ENCODE data around the gene PIK3CB. TPM values are rescaled to one million over a fixed set of nuclear protein-coding genes. Genes with fewer than 3 reads are reported as not detected.

The PIK3CB gene
- polyA plus RNA-seq, 1 of the 3 experiments (the other 2 are of a cell fraction), result 6.8 TPM

GRCh38 chr3:138747225-138747624, 87.5 kb downstream of the PIK3CB start:
- Histone ChIP-seq H3K9me2 (no peaks in the 10 kb centered on the region), H2AFZ (ENCODE audit: low read depth) (no peak overlapping the region), H3K4me2 (no peak overlapping the region), H3K36me3 (replicated peaks in 1 of 2; ENCODE audit: control insufficient read depth in 1 of 2, insufficient read depth in 2 of 2, low read length in 1 of 2) (no peaks in the 10 kb centered on the region), H3F3A (replicated peaks; ENCODE audit: insufficient read depth) (no peaks in the 10 kb centered on the region), H3K79me2 (ENCODE audit: insufficient read depth) (no peaks in the 10 kb centered on the region), H3K4me1 (ENCODE audit: control insufficient read depth in 1 of 2, insufficient read depth in 2 of 2, low read depth in 1 of 2, low read length in 1 of 2) (no peaks in the 10 kb centered on the region), H3K27me3 (ENCODE audit: insufficient read depth) (no peaks in the 10 kb centered on the region), H4K20me1 (ENCODE audit: insufficient read depth) (no peaks in the 10 kb centered on the region), H3K9ac (no peak overlapping the region), H3K9me3 (no peaks in the 10 kb centered on the region; the same call in 1 of the 2 replicates), H3K4me3 (ENCODE audit: low read depth in 2 of 2, low read length in 1 of 2) (no peak overlapping the region), H3K27ac (ENCODE audit: low read depth in 2 of 2, low read length in 1 of 2) (no peak overlapping the region)
- DNase-seq, result no peak
- CTCF ChIA-PET, result interaction anchor here (0.8 kb wide), 1 partner anchor 21 kb away, joined by 3 read pairs; no protein-coding TSS in a partner anchor
- POLR2A ChIA-PET, result no interaction called here
- no peak for TF ChIP-seq SIN3A (IDR thresholded peaks at IDR 0.05; ENCODE audit: borderline replicate concordance, low read depth, low read length)
- TF ChIP-seq SMC3 (IDR thresholded peaks at IDR 0.05; ENCODE audit: low read depth, low read length), result no peak
- no peak for TF ChIP-seq MXI1 (IDR thresholded peaks at IDR 0.05; ENCODE audit: low read depth, low read length)
- no peak for TF ChIP-seq MAX (IDR thresholded peaks at IDR 0.05; ENCODE audit: low read depth)
- TF ChIP-seq RAD21 (IDR thresholded peaks at IDR 0.05; ENCODE audit: low read length), result no peak
- no peak for TF ChIP-seq CHD2 (IDR thresholded peaks at IDR 0.05; ENCODE audit: low read length, partially characterized antibody)
- TF ChIP-seq GATA2 (CRISPR knock-in tag; IDR thresholded peaks at IDR 0.05), result no peak
- TF ChIP-seq GABPA (IDR thresholded peaks at IDR 0.05; ENCODE audit: low read depth), result no peak
- no peak for TF ChIP-seq TCF12 (IDR thresholded peaks at IDR 0.05)
- no peak for TF ChIP-seq IRF3 (IDR thresholded peaks at IDR 0.05; ENCODE audit: low read depth, low read length)
- no peak for TF ChIP-seq ELF1 (IDR thresholded peaks at IDR 0.05)
- WGBS (ENCODE audit: low lambda C conversion rate), result 84% methylated on average over 1 of the region's 1 CpG

GRCh38 chr3:138740072-138740471, 94.7 kb downstream of the PIK3CB start:
- peaks cover 0 to 9% of the 10 kb centered on the region in 2 experiments for H3K36me3 ChIP-seq (replicated peaks in 1 of 2; ENCODE audit: control insufficient read depth in 1 of 2, insufficient read depth in 2 of 2, low read length in 1 of 2)
- H2AFZ ChIP-seq (ENCODE audit: low read depth), result no peak overlapping the region
- H3K9me2 ChIP-seq, result no peaks in the 10 kb centered on the region
- H3K79me2 ChIP-seq (ENCODE audit: insufficient read depth), result no peaks in the 10 kb centered on the region
- no peak for DNase-seq
- H3F3A ChIP-seq (replicated peaks; ENCODE audit: insufficient read depth), result no peaks in the 10 kb centered on the region
- no peak overlapping the region for H3K27ac ChIP-seq (ENCODE audit: low read depth in 2 of 2, low read length in 1 of 2)
- no peak overlapping the region for H3K4me3 ChIP-seq (ENCODE audit: low read depth in 2 of 2, low read length in 1 of 2)
- ChIA-PET POLR2A (no interaction called here), CTCF (interaction anchor here (1.0 kb wide), 1 partner anchor 27 kb away, joined by 3 read pairs; no protein-coding TSS in a partner anchor)
- 94% methylated on average over 5 of the region's 5 CpGs for WGBS (ENCODE audit: low lambda C conversion rate)
- no peak overlapping the region for H3K4me2 ChIP-seq
- H4K20me1 ChIP-seq (ENCODE audit: insufficient read depth), result no peaks in the 10 kb centered on the region
- H3K4me1 ChIP-seq (ENCODE audit: control insufficient read depth in 1 of 2, insufficient read depth in 2 of 2, low read depth in 1 of 2, low read length in 1 of 2), result no peaks in the 10 kb centered on the region
- no peak overlapping the region for H3K9ac ChIP-seq
- no peaks in the 10 kb centered on the region for H3K27me3 ChIP-seq (ENCODE audit: insufficient read depth)
- H3K9me3 ChIP-seq, result no peaks in the 10 kb centered on the region; the same call in 1 of the 2 replicates
- TF ChIP-seq USF2 (IDR thresholded peaks at IDR 0.05; ENCODE audit: borderline replicate concordance, low read depth, low read length), result no peak
- no peak for TF ChIP-seq CHD2 (IDR thresholded peaks at IDR 0.05; ENCODE audit: low read length, partially characterized antibody)
- no peak for TF ChIP-seq SIN3A (IDR thresholded peaks at IDR 0.05; ENCODE audit: borderline replicate concordance, low read depth, low read length)
- TF ChIP-seq USF1 (IDR thresholded peaks at IDR 0.05; ENCODE audit: borderline replicate concordance, low read depth), result no peak
- TF ChIP-seq NFIC (IDR thresholded peaks at IDR 0.05; ENCODE audit: borderline replicate concordance), result no peak
- no peak for TF ChIP-seq GATA2 (CRISPR knock-in tag; IDR thresholded peaks at IDR 0.05)
- TF ChIP-seq ZBTB33 (IDR thresholded peaks at IDR 0.05; ENCODE audit: borderline replicate concordance, low read depth), result no peak
- no peak for TF ChIP-seq EP300 (IDR thresholded peaks at IDR 0.05; ENCODE audit: borderline replicate concordance in 1 of 2, low read depth in 1 of 2, low read length in 1 of 2)
- TF ChIP-seq SMC3 (IDR thresholded peaks at IDR 0.05; ENCODE audit: low read depth, low read length), result no peak
- no peak for TF ChIP-seq IRF3 (IDR thresholded peaks at IDR 0.05; ENCODE audit: low read depth, low read length)
- TF ChIP-seq TCF12 (IDR thresholded peaks at IDR 0.05), result no peak
- TF ChIP-seq PBX3 (IDR thresholded peaks at IDR 0.05), result no peak
